Fibroblast of the aortic adventitia (primary cell): ENCODE data around the gene CHD5. TPM values are rescaled to one million over a fixed set of nuclear protein-coding genes. Genes with fewer than 3 reads are reported as not detected.
A peak's percentile ranks its signal among the peaks of the same experiment; 100 is the strongest.
"Not testable (repeated sequence)": the region's sequence is repeated elsewhere in the genome, so short reads cannot be mapped to it uniquely, and the experiment has no call there.

ENCODE experiments used
- DNase-seq: peaks from one replicate; pipeline ENCODE4 v3.0.0-alpha.2; 2010; ENCODE audit warnings: low read depth
- H3K4me3 ChIP-seq: 2 replicates; pipeline ENCODE4 v1.5.1; 2011; ENCODE audit warnings: low read depth, mild to moderate bottlenecking, control low read depth, low read length, moderate library complexity
- CTCF ChIP-seq: IDR thresholded peaks from 2 replicates; pipeline ENCODE4 v1.5.1; 2011; ENCODE audit warnings: mild to moderate bottlenecking, low read length, control low read depth, inconsistent platforms; ENCODE audit not compliant: insufficient read depth
- total RNA-seq: library from RNA; depleted of rRNA; stranded (reverse); fragments of >200 nt; gene quantifications from 2 replicates; pipeline ENCODE4 v1.2.3, GENCODE V29; 2012; ENCODE audit warnings: low replicate concordance

CHD5 gene
- 0.08 and 0.09 TPM in 2 replicates for total RNA-seq

- no peak for DNase-seq
- peak; percentile 1 for TF ChIP-seq CTCF
- no peak within 1 kb of the TSS for H3K4me3 ChIP-seq
Measured at GRCh38 chr1:6180268-6180706, at the start of gene CHD5. Gene CHD5 (minus strand): TSS chr1:6180321. CDS start chr1:6180023, 298 bp downstream.

DNA sequence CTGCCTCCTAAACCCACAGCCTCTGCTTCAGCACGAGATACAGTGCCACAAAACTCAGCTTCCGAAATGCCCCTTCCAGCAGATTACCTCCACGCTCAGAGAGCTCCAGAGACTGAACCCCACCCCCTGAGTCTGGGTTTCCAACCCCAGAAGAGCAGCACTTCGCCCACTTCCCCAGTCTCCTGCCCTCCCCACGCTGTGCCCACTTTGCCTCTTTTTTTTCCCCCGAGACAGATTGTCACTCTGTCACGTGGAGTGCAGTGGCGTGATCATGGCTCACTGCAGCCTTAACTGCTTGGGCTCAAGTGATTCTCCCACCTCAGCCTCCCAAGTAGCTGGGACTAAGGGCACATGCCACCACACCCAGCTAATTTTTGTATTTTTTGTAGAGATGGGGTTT is 45.5 kb upstream of the CHD5 start:
- H3K4me3 ChIP-seq, result no peak overlapping the region
- DNase-seq, result no peak
- no peak for TF ChIP-seq CTCF

- no peak for DNase-seq
- no peak overlapping the region for H3K4me3 ChIP-seq
- no peak for TF ChIP-seq CTCF
Measured at GRCh38 chr1:6224718-6225117, 44.6 kb upstream of the CHD5 start.

DNA sequence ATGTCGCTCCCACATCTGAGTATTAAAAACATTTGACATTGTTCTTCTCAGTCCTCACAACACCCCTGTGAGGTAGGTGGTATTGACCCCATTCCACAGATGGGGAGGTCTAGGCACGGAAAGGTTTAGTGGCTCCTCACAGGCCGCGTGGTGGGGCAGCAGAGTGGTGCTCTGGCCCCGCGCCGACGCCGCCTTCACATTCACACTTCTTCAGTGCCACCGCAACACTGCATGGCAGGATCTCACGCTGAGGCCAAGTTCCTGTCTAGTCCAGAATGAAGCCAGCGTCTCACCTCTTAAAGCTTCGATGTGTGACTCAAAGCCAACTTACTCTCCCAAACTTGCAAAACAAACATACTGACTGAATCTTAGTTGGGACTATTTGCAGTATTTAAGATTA is 43.5 kb upstream of the CHD5 start:
- TF ChIP-seq CTCF, result no peak
- H3K4me3 ChIP-seq, result no peak overlapping the region
- no peak for DNase-seq

GRCh38 chr1:6222636-6223035 is 42.5 kb upstream of the CHD5 start:
- peak; percentile 73 for DNase-seq
- no peak for TF ChIP-seq CTCF
- no peak overlapping the region for H3K4me3 ChIP-seq

GRCh38 chr1:6221210-6221784 is 41.2 kb upstream of the CHD5 start:
- TF ChIP-seq CTCF, result no peak
- no peak for DNase-seq
- no peak overlapping the region for H3K4me3 ChIP-seq

GRCh38 chr1:6220236-6220635 is 40.1 kb upstream of the CHD5 start:
- no peak for DNase-seq
- no peak for TF ChIP-seq CTCF
- no peak overlapping the region for H3K4me3 ChIP-seq

DNA sequence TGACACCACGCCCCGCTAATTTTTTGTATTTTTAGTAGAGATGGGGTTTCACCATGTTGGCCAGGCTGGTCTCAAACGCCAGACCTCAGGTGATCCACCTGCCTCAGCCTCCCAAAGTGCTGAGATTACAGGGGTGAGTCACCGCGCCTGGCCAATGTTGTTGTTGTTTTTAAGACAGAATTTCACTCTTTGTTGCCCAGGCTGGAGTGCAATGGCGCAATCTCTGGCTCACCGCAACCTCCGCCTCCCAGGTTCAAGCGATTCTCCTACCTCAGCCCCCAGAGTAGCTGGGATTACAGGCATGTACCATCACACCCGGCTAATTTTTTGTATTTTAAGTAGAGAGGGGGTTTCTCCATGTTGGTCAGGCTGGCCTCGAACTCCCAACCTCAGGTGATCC is 39.5 kb upstream of the CHD5 start:
- H3K4me3 ChIP-seq, DNase-seq: not testable (repeated sequence)
